NK-92 (cell line): ENCODE data around the gene KIRREL1.

ENCODE experiments used
- DNase-seq: peaks from one replicate; lab custom pipeline; 2025; ENCODE audit not compliant: unreplicated experiment; lab: John Stamatoyannopoulos, UW

KIRREL1 gene

GRCh38 chr1:157993147-157993917 lies at the start of gene KIRREL1:
Gene KIRREL1, plus strand, starts transcription at chr1:157993645. Its CDS starts 32 bp downstream, at chr1:157993677.
- DNase-seq: no peak

GRCh38 chr1:157944663-157945280 lies 48.7 kb upstream of the KIRREL1 start:
- DNase-seq: no peak

- no peak for DNase-seq
Observed at GRCh38 chr1:157948312-157949073, 45.0 kb upstream of the KIRREL1 start.

- no peak for DNase-seq
Observed at GRCh38 chr1:157949074-157949354, 44.4 kb upstream of the KIRREL1 start.

- no peak for DNase-seq
Observed at GRCh38 chr1:157951230-157951629, 42.2 kb upstream of the KIRREL1 start.

- no peak for DNase-seq
Observed at GRCh38 chr1:157952601-157953000, 40.8 kb upstream of the KIRREL1 start.

- DNase-seq: no peak
Observed at GRCh38 chr1:157955221-157955620, 38.2 kb upstream of the KIRREL1 start.

GRCh38 chr1:157955857-157956256 lies 37.6 kb upstream of the KIRREL1 start:
- no peak for DNase-seq

- DNase-seq: no peak
Observed at GRCh38 chr1:157956732-157957131, 36.7 kb upstream of the KIRREL1 start.

GRCh38 chr1:157958263-157958662 lies 35.2 kb upstream of the KIRREL1 start:
- DNase-seq: no peak

GRCh38 chr1:157959750-157960149 lies 33.7 kb upstream of the KIRREL1 start:
- no peak for DNase-seq

GRCh38 chr1:157960773-157961172 lies 32.7 kb upstream of the KIRREL1 start:
- DNase-seq: no peak

- no peak for DNase-seq
Observed at GRCh38 chr1:157961805-157962762, 31.4 kb upstream of the KIRREL1 start.

- no peak for DNase-seq
Observed at GRCh38 chr1:157963713-157964112, 29.7 kb upstream of the KIRREL1 start.

GRCh38 chr1:157965584-157965983 lies 27.9 kb upstream of the KIRREL1 start:
- no peak for DNase-seq

GRCh38 chr1:157966031-157966537 lies 27.4 kb upstream of the KIRREL1 start:
- no peak for DNase-seq

GRCh38 chr1:157967205-157967604 lies 26.2 kb upstream of the KIRREL1 start:
- DNase-seq: no peak

- no peak for DNase-seq
Observed at GRCh38 chr1:157968508-157968907, 24.9 kb upstream of the KIRREL1 start.

- DNase-seq: no peak
Observed at GRCh38 chr1:157968946-157969345, 24.5 kb upstream of the KIRREL1 start.

- DNase-seq: no peak
Observed at GRCh38 chr1:157969697-157970485, 23.6 kb upstream of the KIRREL1 start.
